ENCODE data around the gene TNIK.

The TNIK gene

GRCh38 chr3:171420667-171421066 is 39.5 kb downstream of the TNIK start:
- no peak overlapping the region for H3K4me3 ChIP-seq (ENCODE audit: low read length)
- no peak for DNase-seq (ENCODE audit: low read depth)
- TF ChIP-seq, protein P1, sequence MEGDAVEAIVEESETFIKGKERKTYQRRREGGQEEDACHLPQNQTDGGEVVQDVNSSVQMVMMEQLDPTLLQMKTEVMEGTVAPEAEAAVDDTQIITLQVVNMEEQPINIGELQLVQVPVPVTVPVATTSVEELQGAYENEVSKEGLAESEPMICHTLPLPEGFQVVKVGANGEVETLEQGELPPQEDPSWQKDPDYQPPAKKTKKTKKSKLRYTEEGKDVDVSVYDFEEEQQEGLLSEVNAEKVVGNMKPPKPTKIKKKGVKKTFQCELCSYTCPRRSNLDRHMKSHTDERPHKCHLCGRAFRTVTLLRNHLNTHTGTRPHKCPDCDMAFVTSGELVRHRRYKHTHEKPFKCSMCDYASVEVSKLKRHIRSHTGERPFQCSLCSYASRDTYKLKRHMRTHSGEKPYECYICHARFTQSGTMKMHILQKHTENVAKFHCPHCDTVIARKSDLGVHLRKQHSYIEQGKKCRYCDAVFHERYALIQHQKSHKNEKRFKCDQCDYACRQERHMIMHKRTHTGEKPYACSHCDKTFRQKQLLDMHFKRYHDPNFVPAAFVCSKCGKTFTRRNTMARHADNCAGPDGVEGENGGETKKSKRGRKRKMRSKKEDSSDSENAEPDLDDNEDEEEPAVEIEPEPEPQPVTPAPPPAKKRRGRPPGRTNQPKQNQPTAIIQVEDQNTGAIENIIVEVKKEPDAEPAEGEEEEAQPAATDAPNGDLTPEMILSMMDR (conservative IDR thresholded peaks at IDR 0.05; ENCODE audit: low read length), result no peak

GRCh38 chr3:171419457-171419856 is 40.7 kb downstream of the TNIK start:
- DNase-seq (ENCODE audit: low read depth), result no peak
- no peak overlapping the region for H3K4me3 ChIP-seq (ENCODE audit: low read length)
- TF ChIP-seq, protein P1 (conservative IDR thresholded peaks at IDR 0.05; ENCODE audit: low read length), result no peak

DNA sequence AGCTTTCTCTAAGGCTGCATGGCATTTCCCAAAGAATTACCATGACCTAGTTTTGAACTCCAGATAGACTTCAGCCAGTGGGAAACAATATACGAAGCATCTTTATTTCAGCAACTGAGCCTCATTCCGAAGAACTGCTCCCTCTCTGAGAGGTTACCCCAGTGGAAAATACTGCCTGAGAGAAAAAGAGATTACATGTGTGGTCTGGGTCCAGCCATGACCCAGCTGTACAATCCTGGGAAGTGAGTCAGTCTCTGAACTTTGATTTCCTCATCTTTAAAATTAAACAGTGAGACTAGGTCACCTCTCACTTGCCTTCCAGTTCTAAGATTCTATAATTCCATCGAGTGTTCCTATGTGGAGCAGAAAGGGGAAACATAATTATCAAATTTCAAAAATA is 42.4 kb downstream of the TNIK start:
- H3K4me3 ChIP-seq (ENCODE audit: low read length), result no peak overlapping the region
- DNase-seq (ENCODE audit: low read depth), result peak; percentile 79
- TF ChIP-seq, protein P1 (conservative IDR thresholded peaks at IDR 0.05; ENCODE audit: low read length), result no peak

GRCh38 chr3:171417137-171417536 is 43.1 kb downstream of the TNIK start:
- TF ChIP-seq, protein P1 (conservative IDR thresholded peaks at IDR 0.05; ENCODE audit: low read length), result no peak
- no peak overlapping the region for H3K4me3 ChIP-seq (ENCODE audit: low read length)
- no peak for DNase-seq (ENCODE audit: low read depth)

DNA sequence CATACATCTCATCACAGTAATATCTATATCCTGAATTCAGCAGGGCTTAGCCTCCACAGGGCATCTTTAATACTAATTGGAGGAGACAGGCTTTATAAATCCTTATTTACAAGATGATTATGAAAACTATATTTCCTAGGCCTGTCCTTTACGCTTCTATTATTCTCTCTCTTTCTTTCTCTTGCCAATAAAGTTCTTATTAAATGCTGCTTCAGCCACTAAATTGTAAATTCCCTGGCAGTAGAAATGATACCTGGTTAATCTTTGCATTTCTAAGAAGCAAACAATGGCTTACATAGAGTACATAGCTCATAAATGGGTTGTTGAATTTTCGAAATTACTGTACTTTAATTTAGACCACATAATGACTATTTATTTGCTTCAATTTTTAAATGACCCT is 43.5 kb downstream of the TNIK start:
- H3K4me3 ChIP-seq (ENCODE audit: low read length), result no peak overlapping the region
- no peak for DNase-seq (ENCODE audit: low read depth)
- TF ChIP-seq, protein P1 (conservative IDR thresholded peaks at IDR 0.05; ENCODE audit: low read length), result no peak

GRCh38 chr3:171416061-171416460 is 44.1 kb downstream of the TNIK start:
- no peak overlapping the region for H3K4me3 ChIP-seq (ENCODE audit: low read length)
- TF ChIP-seq, protein P1 (conservative IDR thresholded peaks at IDR 0.05; ENCODE audit: low read length), result no peak
- DNase-seq (ENCODE audit: low read depth), result no peak

- DNase-seq (ENCODE audit: low read depth), result peak; percentile 67
- TF ChIP-seq, protein P1 (conservative IDR thresholded peaks at IDR 0.05; ENCODE audit: low read length), result no peak
- no peak overlapping the region for H3K4me3 ChIP-seq (ENCODE audit: low read length)
Observed at GRCh38 chr3:171415070-171415469, 45.1 kb downstream of the TNIK start.
